GM21360 (cell line): ENCODE results near the gene YJU2.
"Not testable (repeated sequence)": the region's sequence is repeated elsewhere in the genome, so short reads cannot be mapped to it uniquely, and the experiment has no call there.

Experiments
- ATAC-seq: cut with Tn5 transposase; IDR thresholded peaks from one replicate; pipeline ENCODE4 v1.9.1; 2021; ENCODE audit warnings: mild to moderate bottlenecking, moderate library complexity; ENCODE audit not compliant: unreplicated experiment

YJU2 gene

DNA sequence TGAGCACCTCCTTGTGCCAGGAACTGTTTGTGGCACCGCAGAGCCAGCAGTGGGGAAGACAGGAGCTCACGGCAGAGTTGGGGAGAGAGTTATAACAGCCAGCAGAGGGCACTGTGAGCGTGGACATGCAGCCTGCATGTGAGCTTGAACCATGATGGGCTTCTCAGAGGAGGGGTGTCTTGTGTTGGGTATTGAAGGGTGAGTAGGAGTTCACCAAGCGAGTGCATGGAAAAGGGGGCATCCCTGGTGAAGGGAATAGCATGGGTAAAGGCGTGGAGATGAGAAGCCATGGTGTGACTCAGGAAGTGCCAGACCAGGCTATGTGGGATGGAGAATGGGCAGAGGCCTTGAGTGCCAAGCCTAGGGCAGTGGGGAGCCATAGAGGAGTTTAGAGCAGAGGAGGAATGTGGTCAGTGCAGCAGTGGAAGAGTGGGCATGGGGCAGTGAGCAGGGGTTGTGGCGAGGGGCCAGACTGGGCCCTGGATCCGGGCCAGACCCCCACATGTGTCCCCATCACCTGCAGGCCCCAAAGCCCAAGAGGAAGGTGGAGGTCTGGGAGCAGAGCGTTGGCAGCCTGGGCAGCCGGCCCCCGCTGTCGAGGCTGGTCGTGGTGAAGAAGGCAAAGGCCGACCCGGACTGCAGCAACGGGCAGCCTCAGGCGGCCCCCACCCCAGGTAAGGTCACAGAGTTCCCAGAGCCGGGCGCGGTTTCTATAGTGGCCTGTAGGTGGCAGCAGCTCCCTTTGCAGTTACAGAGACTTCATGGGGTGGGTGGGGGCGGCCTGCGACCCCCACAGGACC, 20.4 kb downstream of the YJU2 start:
- no peak for ATAC-seq

DNA sequence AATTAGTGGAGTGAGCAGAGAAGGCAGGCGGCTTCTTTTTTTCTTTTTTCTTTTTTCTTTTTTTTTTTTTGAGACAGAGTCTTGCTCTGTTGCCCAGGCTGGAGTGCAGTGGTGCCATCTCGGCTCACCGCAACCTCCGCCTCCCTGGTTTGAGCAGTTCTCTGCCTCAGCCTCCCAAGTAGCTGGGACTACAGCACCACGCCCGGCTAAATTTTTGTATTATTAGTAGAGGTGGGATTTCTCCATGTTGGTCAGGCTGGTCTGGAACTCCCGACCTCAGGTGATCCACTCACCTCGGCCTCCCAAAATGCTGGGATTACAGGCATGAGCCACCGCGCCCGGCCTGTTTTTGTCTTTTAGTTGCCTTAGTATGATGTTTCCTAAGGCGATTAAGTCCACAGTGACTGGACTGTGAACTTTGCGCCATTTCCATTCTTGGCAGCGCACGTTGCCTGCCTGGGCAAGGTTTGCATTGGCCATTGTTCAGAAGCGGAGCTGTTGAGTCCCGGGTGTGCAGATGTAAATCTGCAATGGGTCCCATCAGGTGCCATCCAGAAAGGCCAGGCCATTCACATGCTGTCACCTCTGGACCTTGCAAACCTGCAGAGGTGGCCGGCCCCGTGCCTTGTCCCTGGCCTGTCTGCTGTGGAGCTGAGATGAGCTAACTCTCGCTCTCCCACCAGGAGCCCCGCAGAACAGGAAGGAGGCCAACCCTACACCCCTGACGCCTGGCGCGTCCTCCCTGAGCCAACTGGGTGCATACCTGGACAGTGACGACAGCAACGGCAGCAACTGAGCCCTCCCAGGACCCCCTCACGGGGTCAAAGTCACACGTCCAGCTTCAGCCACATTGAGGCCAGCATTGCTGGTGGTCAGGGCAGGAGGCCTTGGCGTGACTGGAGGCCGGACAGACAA, 21.3 kb downstream of the YJU2 start:
- ATAC-seq, result no peak

DNA sequence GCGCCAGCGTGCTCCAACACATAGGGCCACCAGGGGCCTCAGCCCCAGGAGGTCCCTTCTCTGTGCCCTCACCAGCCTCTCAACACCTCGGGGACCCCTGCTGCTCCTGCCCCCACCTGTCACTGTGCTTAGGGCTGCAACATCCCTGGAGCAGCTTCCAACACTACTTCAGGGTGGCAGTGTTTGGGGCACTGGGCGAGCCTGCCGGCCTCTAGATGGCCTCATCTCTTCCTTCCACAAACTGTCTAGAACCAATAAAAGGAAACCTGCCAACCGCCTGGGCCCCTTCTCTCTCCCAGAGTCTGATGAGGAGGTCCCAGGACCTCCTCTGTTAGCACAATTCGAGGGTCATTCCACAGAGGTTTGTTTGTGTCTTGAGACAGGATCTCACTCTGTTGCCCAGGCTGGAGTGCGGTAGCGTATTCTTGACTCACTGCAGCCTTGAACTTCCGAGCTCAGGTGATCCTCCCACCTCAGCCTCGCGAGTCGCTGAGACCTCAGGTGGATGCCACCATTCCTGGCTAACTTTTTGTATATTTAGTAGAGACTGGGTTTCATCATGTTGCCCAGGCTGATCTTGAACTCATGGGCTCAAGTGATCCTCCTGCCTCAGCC, 22.0 kb downstream of the YJU2 start:
- ATAC-seq, result no peak

DNA sequence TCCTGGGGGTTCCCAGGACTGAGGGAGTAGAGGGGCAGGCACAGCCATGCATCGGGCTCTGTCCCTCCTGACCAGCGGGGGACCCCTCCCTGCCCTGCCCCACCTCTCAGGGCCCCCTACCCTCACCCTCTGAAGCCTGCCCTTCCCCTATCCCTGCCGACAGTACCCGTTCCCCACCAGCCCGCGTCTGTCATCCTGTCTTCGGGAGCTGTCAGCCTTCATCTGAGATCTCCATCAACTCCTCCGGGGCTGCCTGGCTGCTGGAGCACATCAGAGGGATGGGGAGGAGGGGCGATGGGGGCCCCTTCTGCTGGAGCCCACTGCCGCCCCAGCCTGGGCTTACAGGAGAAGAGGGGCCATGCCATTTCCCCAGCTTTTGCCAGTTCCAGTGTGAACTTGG, 26.0 kb downstream of the YJU2 start:
- ATAC-seq, result no peak

DNA sequence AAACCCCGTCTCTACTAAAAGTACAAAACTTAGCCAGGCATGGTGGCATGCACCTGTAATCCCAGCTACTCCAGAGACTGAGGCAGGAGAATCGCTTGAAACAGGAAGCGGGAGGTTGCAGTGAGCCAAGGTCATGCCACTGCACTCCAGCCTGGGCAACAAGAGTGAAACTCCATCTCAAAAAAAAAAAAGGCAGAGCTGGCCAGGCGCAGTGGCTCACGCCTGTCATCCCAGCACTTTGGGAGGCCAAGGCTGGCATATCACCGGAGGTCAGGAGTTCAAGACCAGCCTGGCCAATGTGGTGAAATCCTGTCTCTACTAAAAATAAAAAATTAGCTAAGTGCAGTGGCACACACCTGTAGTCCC, 27.4 kb downstream of the YJU2 start:
- not testable (repeated sequence) for ATAC-seq

DNA sequence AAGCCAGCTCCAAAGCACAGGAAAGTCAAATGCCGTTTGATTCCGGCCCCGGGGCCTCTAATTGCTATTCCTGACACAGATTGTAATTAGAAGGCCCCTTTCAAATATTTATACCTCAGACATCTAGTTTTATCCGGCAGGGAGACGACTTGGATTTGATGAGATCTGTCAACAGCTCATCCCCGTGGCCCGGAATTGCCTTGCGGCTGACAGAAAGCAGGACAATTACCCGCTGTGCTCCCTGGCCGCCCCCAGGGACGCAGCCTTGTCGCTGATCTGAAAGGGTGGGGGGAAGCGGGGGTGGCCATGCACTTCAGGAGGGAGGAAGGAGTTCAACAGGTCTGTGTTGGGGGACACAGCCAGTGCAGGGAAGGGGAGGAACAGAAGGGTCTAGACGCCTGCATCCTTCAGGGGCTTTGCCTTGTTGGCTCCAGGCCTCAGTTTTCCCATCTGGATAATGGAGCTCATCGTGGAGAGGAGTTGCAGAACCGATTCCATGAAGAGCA, 30.4 kb downstream of the YJU2 start:
- ATAC-seq, result no peak

DNA sequence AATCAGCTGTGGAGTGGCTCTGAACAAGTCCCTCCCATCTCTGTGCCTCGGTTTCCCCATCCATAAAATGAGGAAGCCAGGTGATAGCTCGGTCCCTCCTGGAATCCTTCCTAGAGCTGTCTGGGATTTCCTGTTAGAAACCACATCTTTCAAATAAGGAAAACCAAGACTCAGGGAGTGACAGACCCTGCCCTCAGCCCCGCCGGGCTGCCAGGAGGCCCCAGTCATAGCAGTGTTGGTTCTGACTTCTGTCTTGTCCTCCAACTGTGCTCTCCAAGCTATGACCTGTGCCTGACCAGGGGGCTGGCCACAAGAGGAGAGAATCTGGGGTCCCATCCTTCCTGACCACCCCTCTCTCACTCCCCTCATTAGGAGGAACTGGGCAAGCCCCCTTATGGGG, 31.1 kb downstream of the YJU2 start:
- no peak for ATAC-seq

DNA sequence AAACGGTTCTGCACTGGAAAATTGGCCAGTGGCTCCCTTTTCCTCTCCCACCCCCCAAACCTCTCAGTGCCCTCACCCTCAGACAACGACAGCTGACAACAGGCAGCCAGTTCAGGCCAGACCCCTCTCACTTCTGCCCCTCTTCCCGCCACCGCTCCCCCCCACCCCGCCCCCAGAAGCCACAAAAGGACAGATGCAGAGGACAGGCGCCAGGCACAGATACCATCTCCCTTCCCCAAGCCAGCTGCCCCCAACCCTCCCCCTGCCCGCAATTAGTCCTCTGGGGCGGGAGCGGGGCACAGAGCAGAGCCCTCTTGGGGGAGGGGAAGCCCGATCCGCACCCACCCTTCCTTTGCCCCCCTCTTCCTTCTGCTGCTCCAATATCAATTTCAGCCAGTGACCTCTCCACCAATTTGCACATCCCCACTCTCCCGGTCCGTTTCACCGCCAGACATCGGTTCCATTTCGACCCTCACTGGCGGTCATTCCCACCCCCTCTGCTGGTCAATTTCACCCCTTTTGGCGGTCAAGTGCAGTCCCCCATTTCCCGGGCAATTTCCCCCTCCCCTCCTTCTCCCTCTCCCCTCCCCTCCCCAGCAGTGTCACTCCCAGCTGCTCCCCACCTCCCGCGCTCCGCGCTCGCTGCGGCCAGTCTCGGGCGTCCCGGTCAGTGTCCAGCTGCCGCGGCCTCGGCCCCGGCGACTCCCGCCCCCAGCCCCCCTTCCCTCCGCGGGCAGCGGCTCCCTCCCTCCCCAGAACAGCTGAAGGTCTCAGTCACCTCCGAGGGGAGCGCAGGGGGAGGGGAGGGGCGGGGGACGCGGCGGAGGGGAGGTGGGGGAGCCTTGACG, 31.8 kb downstream of the YJU2 start, which contains the start of gene SHD:
TSS of gene SHD (plus strand) at position 848 of the 848 bp plus-strand sequence. CDS start 798 bp downstream, outside the sequence.
- no peak for ATAC-seq

DNA sequence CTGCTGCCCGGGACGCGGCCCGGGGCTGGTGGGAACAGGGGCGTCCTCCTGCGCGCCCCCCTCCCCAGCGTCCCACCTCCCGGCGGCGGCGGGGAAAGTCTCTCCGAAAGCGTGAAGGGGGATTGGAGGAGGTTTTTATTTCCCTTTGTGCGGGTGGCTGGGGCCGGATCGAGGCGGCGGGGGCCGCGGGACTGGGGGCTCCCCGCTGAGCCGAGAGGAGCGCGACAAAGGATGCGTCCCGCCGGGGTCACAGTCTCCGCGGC, 32.3 kb downstream of the YJU2 start:
- ATAC-seq, result no peak

DNA sequence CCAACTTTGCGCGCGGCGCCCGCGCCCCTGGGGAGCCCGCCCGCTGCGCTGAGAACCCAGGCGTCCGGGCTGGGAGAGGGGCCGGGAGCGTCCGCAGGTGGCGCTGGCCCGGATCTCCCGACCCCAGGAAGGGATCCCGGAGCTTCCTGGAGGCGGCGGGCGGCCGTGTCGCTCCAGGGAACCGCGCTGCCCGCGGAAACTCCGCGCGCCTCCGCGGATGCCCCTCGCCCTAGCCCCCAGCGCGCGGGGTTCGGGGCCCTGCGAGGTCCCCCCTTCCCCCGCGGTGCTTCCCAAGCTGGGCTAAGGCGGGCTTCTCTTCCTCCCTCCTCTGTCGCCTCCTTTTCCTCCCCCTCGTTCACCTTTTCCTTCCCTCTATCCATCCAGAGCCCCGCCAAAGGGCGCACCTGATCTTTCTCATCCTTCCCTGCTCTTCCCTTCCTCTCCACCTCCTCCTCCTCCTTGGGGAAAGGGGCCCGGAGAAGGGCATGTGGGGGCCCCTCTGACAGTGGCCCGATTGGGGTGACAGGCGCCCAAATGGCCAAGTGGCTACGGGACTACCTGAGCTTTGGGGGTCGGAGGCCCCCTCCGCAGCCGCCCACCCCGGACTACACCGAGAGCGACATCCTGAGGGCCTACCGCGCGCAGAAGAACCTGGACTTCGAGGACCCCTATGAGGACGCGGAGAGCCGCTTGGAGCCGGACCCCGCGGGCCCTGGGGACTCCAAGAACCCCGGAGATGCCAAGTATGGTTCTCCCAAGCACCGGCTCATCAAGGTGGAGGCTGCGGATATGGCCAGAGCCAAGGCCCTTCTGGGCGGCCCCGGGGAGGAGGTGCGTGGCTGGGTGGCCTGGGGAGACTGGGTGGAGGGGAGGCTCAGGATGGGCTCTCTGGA, 32.9 kb downstream of the YJU2 start:
- ATAC-seq, result no peak

DNA sequence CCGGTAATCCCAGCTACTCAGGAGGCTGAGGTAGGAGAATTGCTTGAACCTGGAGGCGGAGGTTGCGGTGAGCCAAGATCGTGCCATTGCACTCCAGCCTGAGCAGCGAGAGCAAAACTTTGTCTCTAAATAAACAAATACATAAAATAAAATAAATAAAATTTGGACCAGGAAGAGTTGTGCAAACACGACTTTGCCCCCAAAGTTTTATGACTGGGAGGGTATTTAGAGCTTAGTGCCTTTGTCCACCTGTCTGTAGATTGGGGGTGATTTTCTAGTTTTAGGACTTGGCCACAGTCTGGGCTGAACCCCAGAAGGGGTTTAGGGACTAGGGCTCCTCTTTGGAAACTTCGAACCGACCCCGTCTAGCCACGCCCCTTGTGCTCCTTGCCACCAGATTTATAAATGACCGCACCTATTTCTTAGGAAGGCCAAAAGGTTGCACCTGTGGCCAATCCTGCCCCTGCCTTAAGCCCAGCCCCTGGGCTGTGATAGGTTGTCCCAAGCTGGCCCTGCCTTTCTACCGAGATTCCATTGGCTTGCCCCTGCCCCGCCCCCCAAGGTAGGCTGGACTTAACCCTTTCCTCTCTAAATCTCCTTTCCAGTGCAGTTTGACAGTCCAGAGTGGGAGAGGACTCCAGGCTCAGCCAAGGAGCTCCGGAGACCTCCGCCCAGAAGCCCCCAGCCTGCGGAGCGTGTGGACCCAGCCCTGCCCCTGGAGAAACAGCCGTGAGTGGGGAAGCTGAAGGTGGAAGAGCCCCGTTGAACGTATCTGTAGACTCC, 37.5 kb downstream of the YJU2 start:
- ATAC-seq, result no peak

DNA sequence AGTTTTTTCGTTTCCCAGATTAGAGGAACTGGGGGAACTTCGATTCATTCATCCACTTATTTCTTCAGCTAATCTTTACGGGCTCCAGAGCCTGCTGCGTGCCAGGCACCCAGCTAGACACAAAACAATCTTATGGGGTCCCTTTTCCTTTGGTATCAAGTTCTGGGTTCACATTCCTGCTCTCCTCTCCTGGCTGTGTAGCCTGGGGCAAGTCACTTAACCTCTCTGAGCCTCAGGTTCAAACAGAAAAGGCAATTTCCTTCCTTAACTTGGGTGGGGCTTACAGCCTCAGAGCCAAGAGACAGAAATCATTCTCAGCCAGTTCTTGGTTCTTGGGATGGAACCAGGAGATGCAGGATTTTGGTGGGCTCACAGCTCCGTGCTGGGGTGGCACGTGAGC, 38.1 kb downstream of the YJU2 start:
- ATAC-seq, result no peak

DNA sequence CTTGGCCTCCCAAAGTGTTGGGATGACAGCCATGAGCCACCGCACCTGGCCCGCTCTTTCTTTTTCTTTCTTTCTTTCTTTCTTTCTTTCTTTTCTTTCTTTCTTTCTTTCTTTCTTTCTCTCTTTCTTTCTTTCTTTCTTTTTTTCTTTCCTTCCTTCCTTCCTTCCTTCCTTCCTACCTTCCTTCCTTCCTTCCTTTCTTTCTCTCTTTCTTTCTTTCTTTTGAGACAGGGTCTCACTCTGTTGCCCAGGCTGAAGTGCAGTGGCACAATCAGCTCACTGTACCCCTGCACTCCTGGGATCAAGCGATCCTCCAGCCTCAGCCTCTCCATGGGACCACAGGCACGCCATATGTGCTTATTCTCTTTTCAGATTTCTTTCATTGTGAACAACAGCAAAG, 39.3 kb downstream of the YJU2 start:
- ATAC-seq, result not testable (repeated sequence)

DNA sequence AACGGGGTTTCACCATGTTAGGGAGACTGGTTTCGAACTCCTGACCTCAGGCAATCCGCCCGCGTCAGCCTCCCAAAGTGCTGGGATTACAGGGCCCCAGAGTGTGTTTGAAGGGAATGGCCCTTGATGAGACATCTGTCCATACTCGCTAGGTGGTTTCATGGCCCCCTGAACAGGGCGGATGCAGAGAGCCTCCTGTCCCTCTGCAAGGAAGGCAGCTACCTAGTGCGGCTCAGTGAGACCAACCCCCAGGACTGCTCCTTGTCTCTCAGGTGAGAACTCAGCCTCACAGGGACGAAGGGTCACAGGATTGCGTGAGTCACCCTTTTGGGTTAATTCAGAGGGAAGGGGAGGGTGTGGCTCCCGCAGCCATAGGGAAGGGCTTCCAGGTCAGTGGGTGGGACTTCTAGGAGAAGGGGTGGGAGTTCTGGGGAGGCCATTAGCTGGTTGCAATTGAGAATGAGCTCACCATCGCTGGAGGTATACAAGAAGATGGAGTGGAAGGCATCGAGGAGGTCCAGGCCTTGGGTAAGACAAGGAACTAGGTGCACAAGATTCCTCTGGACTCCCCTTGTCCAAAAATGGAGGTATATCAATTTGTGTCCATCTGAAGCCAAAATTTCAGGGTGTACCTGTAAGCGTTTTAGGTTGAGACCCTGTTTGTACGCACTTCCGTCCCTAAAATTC, 41.4 kb downstream of the YJU2 start:
- no peak for ATAC-seq

DNA sequence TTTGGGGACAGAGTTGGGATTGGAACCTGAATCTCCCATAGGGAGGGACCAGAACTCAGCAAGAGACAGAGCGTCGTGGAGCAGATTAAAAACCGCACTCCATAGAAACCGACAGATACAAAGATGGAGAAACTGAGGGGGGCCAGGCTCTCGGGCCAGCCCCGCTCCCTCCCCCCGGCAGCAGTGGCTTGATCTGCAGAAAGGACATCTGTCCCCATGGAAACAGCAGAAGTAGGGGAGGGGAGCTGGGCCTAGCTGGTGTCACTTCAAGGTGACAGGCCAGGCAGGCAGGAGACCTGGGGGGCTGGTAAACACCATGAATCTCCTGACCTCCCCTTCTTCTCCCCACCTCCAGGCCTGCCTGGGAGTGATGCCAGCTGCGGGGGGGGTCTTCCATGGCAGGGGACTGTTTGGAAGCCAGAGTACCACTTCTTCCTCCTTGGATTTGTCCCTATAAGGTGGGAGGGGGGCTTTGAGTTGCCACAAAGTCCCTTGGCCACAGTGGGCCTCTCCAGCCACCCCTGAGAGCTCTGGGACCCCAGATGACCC, 44.4 kb downstream of the YJU2 start:
- ATAC-seq, result no peak

DNA sequence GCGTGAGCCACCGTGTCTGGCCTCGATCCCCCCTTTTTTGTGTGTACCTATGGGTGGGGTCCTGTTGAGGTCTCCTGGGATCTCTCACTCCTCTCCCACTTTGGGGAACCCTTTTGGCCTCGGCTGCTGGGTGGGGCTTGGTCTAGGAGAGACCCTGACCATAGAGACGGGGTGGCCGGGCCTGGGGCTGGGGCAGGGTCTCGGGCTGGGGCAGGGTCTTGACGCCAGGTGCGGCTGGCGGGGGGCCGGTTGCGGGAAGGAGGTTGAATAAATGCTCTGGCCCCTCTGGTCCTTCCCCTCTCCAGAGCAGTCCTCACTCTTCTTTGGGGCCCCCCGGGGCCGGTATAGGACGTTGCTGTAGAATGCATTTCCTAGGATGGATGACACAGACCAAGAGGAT, 45.6 kb downstream of the YJU2 start:
- ATAC-seq, result no peak

DNA sequence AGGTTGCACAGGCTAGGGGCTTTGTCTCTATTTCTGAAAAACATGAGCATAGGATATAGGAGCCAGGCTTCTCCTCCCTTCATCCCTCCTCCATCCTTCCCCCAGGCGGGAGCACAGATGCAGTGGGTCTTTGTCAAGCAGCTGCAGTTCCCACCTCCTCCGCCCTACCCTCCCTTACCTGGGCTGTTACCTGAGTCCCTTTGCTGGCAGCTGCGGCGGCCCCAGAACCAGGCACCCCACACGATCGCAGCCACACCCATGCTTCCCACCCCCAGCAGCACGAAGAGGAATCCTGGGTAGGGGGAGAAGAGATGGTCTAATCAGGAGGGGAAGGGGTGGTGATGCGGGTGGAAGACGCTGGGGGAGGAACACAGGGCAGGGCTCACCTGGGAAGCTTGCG, 47.5 kb downstream of the YJU2 start:
- no peak for ATAC-seq
